ENCODE data around the gene IGFL4. TPM values are rescaled to one million over a fixed set of nuclear protein-coding genes. Genes with fewer than 3 reads are reported as not detected.

IGFL4 gene
- total and polyA plus RNA-seq, 2 of the 13 experiments (the other 11 are each of a cell fraction or from before 2014, with no cell fraction given): 1.2 to 1.4 TPM

GRCh38 chr19:46019270-46019669 lies 21.5 kb downstream of the IGFL4 start (continued):
- TF ChIP-seq ZNF264 (CRISPR knock-in tag; IDR thresholded peaks at IDR 0.05) (no peak), HBP1 (CRISPR knock-in tag; IDR thresholded peaks at IDR 0.05; ENCODE audit: low read depth) (no peak)

- ATAC-seq (no peak), DNase-seq (ENCODE audit: low spot score) (no peak), FAIRE-seq (no peak)
- no TSS peak for BruUV-seq (replicated peaks)
- Histone ChIP-seq H3K27ac (ENCODE audit: extremely low read length, insufficient read depth, low read length) (no peak overlapping the region), H4K20me1 (ENCODE audit: insufficient read depth, low read length) (no peaks in the 10 kb centered on the region), H3K4me2 (ENCODE audit: low read depth, low read length) (no peak overlapping the region), H3K4me3 (replicated peaks in 1 of 3; ENCODE audit: insufficient read depth in 1 of 3, low read depth in 2 of 3, low read length in 3 of 3) (no peak overlapping the region), H3K36me3 (replicated peaks in 1 of 2; ENCODE audit: control insufficient read depth in 1 of 2, insufficient read depth in 2 of 2, low read length in 2 of 2) (no peaks in the 10 kb centered on the region), H3K9ac (ENCODE audit: insufficient read depth, low read depth, low read length) (no peak overlapping the region), H3K4me1 (ENCODE audit: insufficient read depth, low read length) (no peaks in the 10 kb centered on the region), H3K79me2 (ENCODE audit: insufficient read depth, low read length) (no peaks in the 10 kb centered on the region), H3K27me3 (ENCODE audit: control insufficient read depth in 1 of 2, insufficient read depth in 2 of 2, low read length in 2 of 2) (no peaks in the 10 kb centered on the region), H2AFZ (ENCODE audit: low read length) (no peak overlapping the region), H3K9me3 (ENCODE audit: low read length) (no peaks in the 10 kb centered on the region)
- in situ Hi-C loops (cut with HindIII; ENCODE audit: extremely low pct_ligation_motif_present, low pct_unique_long_range_greater_than_20kb): loop anchor here (10.0 kb wide), 1 partner anchor 204 kb away; the partner anchor contains the start of gene RSPH6A
- intact Hi-C loops (cut with micrococcal nuclease; ENCODE audit: unreplicated experiment): no loop called here
- 92% methylated on average over 7 of the region's 10 CpGs for WGBS (ENCODE audit: low lambda C conversion rate)
- ChIA-PET POLR2A (interaction anchor here (0.5 kb wide), 1 partner anchor 103 kb away, joined by 3 read pairs; no protein-coding TSS in a partner anchor), CTCF (ENCODE audit: low intra/inter-chr PET ratio, low total read pairs) (no interaction called here)
- TF ChIP-seq ONECUT2 (CRISPR knock-in tag; IDR thresholded peaks at IDR 0.05) (no peak), ZFP36L2 (CRISPR knock-in tag; IDR thresholded peaks at IDR 0.05) (no peak), PRDM4 (CRISPR knock-in tag; IDR thresholded peaks at IDR 0.05; ENCODE audit: borderline replicate concordance) (no peak), ZMYM2 (CRISPR knock-in tag; IDR thresholded peaks at IDR 0.05) (no peak), ZNF362 (CRISPR knock-in tag; IDR thresholded peaks at IDR 0.05; ENCODE audit: borderline replicate concordance) (no peak), NR3C1 (CRISPR knock-in tag; IDR thresholded peaks at IDR 0.05) (no peak), ZNF709 (CRISPR knock-in tag; IDR thresholded peaks at IDR 0.05) (no peak), HIC2 (CRISPR knock-in tag; IDR thresholded peaks at IDR 0.05; ENCODE audit: low read depth) (no peak), RXRA (CRISPR knock-in tag; IDR thresholded peaks at IDR 0.05) (no peak), ZNF263 (CRISPR knock-in tag; IDR thresholded peaks at IDR 0.05) (no peak), HNRNPLL (IDR thresholded peaks at IDR 0.05; ENCODE audit: low read depth, low read length, poor library complexity, severe bottlenecking) (no peak), KDM5A (IDR thresholded peaks at IDR 0.05; ENCODE audit: borderline replicate concordance, low read length) (no peak)
These were observed 22.0 kb downstream of the IGFL4 start for GRCh38 chr19:46018729-46019251.
